Fibroblast of peridontal ligament (primary cell): ENCODE results near the gene TBC1D19.
"Not testable (repeated sequence)": the region's sequence is repeated elsewhere in the genome, so short reads cannot be mapped to it uniquely, and the experiment has no call there.

ENCODE experiments used
- DNase-seq: peaks from one replicate; pipeline ENCODE4 v3.0.0-alpha.2; 2010; ENCODE audit errors: extremely low read depth

TBC1D19 gene

GRCh38 chr4:26682436-26682835, 98.6 kb downstream of the TBC1D19 start:
- DNase-seq, result no peak

- DNase-seq, result peak; percentile 49
These were observed 101.4 kb downstream of the TBC1D19 start for GRCh38 chr4:26685250-26685649.

GRCh38 chr4:26687728-26688127, 103.8 kb downstream of the TBC1D19 start:
- peak; percentile 95 for DNase-seq

GRCh38 chr4:26690506-26690905, 106.6 kb downstream of the TBC1D19 start:
- DNase-seq, result no peak

GRCh38 chr4:26692014-26692726, 108.3 kb downstream of the TBC1D19 start:
- DNase-seq, result no peak

- DNase-seq, result not testable (repeated sequence)
These were observed 110.2 kb downstream of the TBC1D19 start for GRCh38 chr4:26694131-26694530.

GRCh38 chr4:26700110-26700509, 116.2 kb downstream of the TBC1D19 start:
- peak; percentile 21 for DNase-seq

GRCh38 chr4:26701095-26701494, 117.2 kb downstream of the TBC1D19 start:
- no peak for DNase-seq

- DNase-seq, result peak; percentile 39
These were observed 117.9 kb downstream of the TBC1D19 start for GRCh38 chr4:26701786-26702227.

GRCh38 chr4:26707342-26707741, 123.5 kb downstream of the TBC1D19 start:
- DNase-seq, result no peak

GRCh38 chr4:26709246-26709645, 125.4 kb downstream of the TBC1D19 start:
- DNase-seq, result no peak

- DNase-seq, result no peak
These were observed 129.8 kb downstream of the TBC1D19 start for GRCh38 chr4:26713563-26714151.

GRCh38 chr4:26715636-26716242, 131.9 kb downstream of the TBC1D19 start:
- no peak for DNase-seq

- peak; percentile 70 for DNase-seq
These were observed 133.4 kb downstream of the TBC1D19 start for GRCh38 chr4:26717332-26717731.

- peak; percentile 78 for DNase-seq
These were observed 136.2 kb downstream of the TBC1D19 start for GRCh38 chr4:26719954-26720552.

GRCh38 chr4:26721685-26722084, 137.8 kb downstream of the TBC1D19 start:
- no peak for DNase-seq

GRCh38 chr4:26723216-26723615, 139.3 kb downstream of the TBC1D19 start:
- no peak for DNase-seq

- DNase-seq, result no peak
These were observed 140.7 kb downstream of the TBC1D19 start for GRCh38 chr4:26724534-26724933.

GRCh38 chr4:26726655-26727387, 142.9 kb downstream of the TBC1D19 start:
- no peak for DNase-seq

- DNase-seq, result no peak
These were observed 144.0 kb downstream of the TBC1D19 start for GRCh38 chr4:26727844-26728243.

- DNase-seq, result no peak
These were observed 145.1 kb downstream of the TBC1D19 start for GRCh38 chr4:26729027-26729426.

GRCh38 chr4:26729547-26729946, 145.7 kb downstream of the TBC1D19 start:
- DNase-seq, result no peak
